DOHH2 (cell line): Measurements from ENCODE around the gene SMC5.

ENCODE experiments used
- H3F3A ChIP-seq: fragments of 200-600 bp; sonication (generic), shearing (Covaris generic); 2 replicates; pipeline ENCODE4 v1.6.0; 2016; ENCODE audit warnings: antibody characterized with exemption, mild to moderate bottlenecking; ENCODE audit not compliant: control insufficient read depth, insufficient read depth
- H3K27ac ChIP-seq: fragments of 200-600 bp; sonication (generic); 2 replicates; pipeline ENCODE4 v1.5.1; 2014; ENCODE audit warnings: low read depth, mild to moderate bottlenecking, low read length, moderate library complexity
- H3K27me3 ChIP-seq: fragments of 200-600 bp; sonication (generic); 2 replicates; pipeline ENCODE4 v1.6.1; 2014; ENCODE audit warnings: mild to moderate bottlenecking, low read length, mixed read lengths; ENCODE audit not compliant: control insufficient read depth
- H3K36me3 ChIP-seq: fragments of 200-600 bp; sonication (generic); 2 replicates; pipeline ENCODE4 v1.6.1; 2014; ENCODE audit warnings: mild to moderate bottlenecking, low read length, moderate library complexity, mixed read lengths; ENCODE audit not compliant: control insufficient read depth
- H3K4me1 ChIP-seq: fragments of 200-600 bp; sonication (generic); 2 replicates; pipeline ENCODE4 v1.6.1; 2014; ENCODE audit warnings: mild to moderate bottlenecking, low read length, mixed read lengths; ENCODE audit not compliant: control insufficient read depth
- H3K4me2 ChIP-seq: fragments of 200-600 bp; sonication (generic); 2 replicates; pipeline ENCODE4 v1.6.0; 2014; ENCODE audit warnings: mild to moderate bottlenecking, low read length, moderate library complexity
- H3K4me3 ChIP-seq: fragments of 200-600 bp; sonication (generic); 2 replicates; pipeline ENCODE4 v1.5.1; 2014; ENCODE audit warnings: mild to moderate bottlenecking, low read length, mixed read lengths
- H3K79me2 ChIP-seq: fragments of 200-600 bp; sonication (generic); 2 replicates; pipeline ENCODE4 v1.6.1; 2014; ENCODE audit warnings: mild to moderate bottlenecking, low read length, mixed read lengths; ENCODE audit not compliant: control insufficient read depth
- H3K9me2 ChIP-seq: fragments of 200-600 bp; sonication (generic); replicated peaks from 2 replicates; pipeline ENCODE4 v1.6.1; 2014; ENCODE audit warnings: mild to moderate bottlenecking, low read length, mixed read lengths; ENCODE audit not compliant: control insufficient read depth
- H3K9me3 ChIP-seq: fragments of 200-600 bp; sonication (generic); 2 replicates; pipeline ENCODE4 v1.6.1; 2014; ENCODE audit warnings: antibody characterized with exemption, low read length, mixed read lengths; ENCODE audit not compliant: control insufficient read depth, insufficient read depth
- H4K20me1 ChIP-seq: fragments of 200-600 bp; sonication (generic); 2 replicates; pipeline ENCODE4 v1.6.0; 2014; ENCODE audit warnings: low read depth, mild to moderate bottlenecking, antibody characterized with exemption, low read length, moderate library complexity; ENCODE audit not compliant: control insufficient read depth, insufficient read depth
- EZH2phosphoT487 ChIP-seq: fragments of 200-600 bp; sonication (generic); IDR thresholded peaks from 2 replicates; pipeline ENCODE4 v1.6.1; 2017; ENCODE audit warnings: borderline replicate concordance, mild to moderate bottlenecking, antibody characterized with exemption, low read length, moderate library complexity, mixed read lengths
- TF ChIP-seq, protein P1 (sequence below): fragments of 200-600 bp; sonication (generic); IDR thresholded peaks from one replicate; pipeline ENCODE4 v1.5.1; 2014; ENCODE audit warnings: antibody characterized with exemption, mild to moderate bottlenecking, low read depth, low read length; ENCODE audit not compliant: poor library complexity, severe bottlenecking

SMC5 gene

DNA sequence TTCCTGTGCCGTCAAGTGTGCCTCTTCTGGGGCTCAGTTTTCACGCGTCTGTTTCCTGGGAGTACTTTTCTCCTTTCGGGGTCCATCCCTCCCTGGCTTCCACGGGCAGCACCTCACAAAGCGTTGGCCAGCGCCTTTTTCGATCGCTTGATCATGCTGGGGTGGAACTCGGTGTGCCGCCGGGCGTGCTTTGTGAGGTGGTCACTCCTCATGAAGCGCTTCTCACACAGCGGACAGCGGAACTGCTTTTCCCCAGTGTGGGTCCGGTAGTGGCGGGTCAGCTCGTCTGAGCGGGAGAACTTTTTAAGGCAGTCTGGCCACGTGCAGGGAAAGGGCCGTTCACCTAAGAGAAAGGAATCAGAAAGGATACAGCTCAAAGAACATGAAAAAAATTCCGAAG lies 128.9 kb downstream of the SMC5 start:
- H3F3A ChIP-seq, result no peaks in the 10 kb centered on the region
- TF ChIP-seq, protein P1, sequence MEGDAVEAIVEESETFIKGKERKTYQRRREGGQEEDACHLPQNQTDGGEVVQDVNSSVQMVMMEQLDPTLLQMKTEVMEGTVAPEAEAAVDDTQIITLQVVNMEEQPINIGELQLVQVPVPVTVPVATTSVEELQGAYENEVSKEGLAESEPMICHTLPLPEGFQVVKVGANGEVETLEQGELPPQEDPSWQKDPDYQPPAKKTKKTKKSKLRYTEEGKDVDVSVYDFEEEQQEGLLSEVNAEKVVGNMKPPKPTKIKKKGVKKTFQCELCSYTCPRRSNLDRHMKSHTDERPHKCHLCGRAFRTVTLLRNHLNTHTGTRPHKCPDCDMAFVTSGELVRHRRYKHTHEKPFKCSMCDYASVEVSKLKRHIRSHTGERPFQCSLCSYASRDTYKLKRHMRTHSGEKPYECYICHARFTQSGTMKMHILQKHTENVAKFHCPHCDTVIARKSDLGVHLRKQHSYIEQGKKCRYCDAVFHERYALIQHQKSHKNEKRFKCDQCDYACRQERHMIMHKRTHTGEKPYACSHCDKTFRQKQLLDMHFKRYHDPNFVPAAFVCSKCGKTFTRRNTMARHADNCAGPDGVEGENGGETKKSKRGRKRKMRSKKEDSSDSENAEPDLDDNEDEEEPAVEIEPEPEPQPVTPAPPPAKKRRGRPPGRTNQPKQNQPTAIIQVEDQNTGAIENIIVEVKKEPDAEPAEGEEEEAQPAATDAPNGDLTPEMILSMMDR, result no peak
- TF ChIP-seq EZH2phosphoT487, result no peak
- H3K4me2 ChIP-seq, result no peak overlapping the region
- H3K9me2 ChIP-seq, result no peaks in the 10 kb centered on the region
- peaks cover 23% of the 10 kb centered on the region for H3K27me3 ChIP-seq
- H3K36me3 ChIP-seq, result no peaks in the 10 kb centered on the region
- H3K79me2 ChIP-seq, result no peaks in the 10 kb centered on the region
- H3K27ac ChIP-seq, result no peak overlapping the region
- H3K9me3 ChIP-seq, result no peaks in the 10 kb centered on the region
- H3K4me1 ChIP-seq, result no peaks in the 10 kb centered on the region
- no peak overlapping the region for H3K4me3 ChIP-seq
- H4K20me1 ChIP-seq, result no peaks in the 10 kb centered on the region

DNA sequence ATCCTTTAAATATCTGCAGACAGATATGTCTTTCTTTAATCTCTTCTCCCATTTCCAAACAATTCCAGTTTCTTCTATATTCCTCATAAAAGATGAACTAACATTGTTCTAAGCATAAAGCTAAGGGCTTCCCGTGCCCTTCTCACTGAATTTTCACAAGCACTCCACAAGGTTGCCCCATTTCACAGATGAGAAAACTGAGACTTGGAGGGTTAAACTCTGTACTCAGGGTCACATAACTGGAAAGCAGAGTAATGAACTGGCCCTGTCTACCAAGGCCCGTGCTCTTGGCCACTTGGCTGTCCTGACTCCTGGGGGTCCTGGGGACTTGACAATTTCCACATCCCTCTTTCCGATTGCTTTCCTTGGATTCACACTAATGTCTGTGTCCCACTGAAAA lies 130.4 kb downstream of the SMC5 start:
- H3K27ac ChIP-seq, result no peak overlapping the region
- H3K27me3 ChIP-seq, result peaks cover 14% of the 10 kb centered on the region
- no peaks in the 10 kb centered on the region for H3K79me2 ChIP-seq
- no peaks in the 10 kb centered on the region for H3K9me3 ChIP-seq
- no peaks in the 10 kb centered on the region for H3K36me3 ChIP-seq
- H3K4me1 ChIP-seq, result no peaks in the 10 kb centered on the region
- H3F3A ChIP-seq, result no peaks in the 10 kb centered on the region
- no peaks in the 10 kb centered on the region for H4K20me1 ChIP-seq
- no peaks in the 10 kb centered on the region for H3K9me2 ChIP-seq
- H3K4me3 ChIP-seq, result no peak overlapping the region
- no peak overlapping the region for H3K4me2 ChIP-seq
- TF ChIP-seq, protein P1, result no peak
- TF ChIP-seq EZH2phosphoT487, result no peak

DNA sequence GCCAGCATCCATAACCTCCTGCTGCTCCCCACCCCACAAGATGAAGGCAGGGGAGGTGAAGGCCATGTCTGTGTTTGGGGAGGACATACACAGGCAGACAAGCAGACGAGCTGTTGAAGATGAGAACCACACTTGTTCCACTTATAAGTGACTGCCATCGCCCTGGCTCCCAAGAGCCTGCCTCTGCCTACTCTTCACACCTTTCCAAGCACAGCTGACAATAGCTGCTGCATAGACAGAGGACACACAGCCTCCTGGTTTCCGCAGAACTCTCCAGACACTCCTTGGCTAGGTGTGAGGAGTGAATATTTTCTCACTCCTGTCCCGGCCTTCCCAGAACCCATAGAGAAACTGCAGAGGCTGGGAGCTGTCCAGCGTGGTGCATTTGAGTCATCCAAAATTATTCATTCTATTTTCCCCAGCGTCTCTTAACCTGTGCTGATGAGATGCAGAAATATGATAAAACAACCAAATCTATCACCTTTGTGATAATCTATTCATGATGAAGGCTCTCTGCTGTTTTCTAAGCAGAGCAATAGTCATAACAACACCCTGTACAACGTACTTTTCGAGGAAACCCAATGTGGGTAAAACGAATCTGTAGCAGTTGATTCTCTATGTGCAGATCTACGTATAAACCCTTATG lies 131.0 kb downstream of the SMC5 start:
- no peak for TF ChIP-seq EZH2phosphoT487
- TF ChIP-seq, protein P1, result no peak
- Histone ChIP-seq H3K79me2 (no peaks in the 10 kb centered on the region), H3K4me1 (no peaks in the 10 kb centered on the region), H3K27ac (no peak overlapping the region), H3K4me2 (no peak overlapping the region), H3K27me3 (peaks cover 10% of the 10 kb centered on the region), H3K9me2 (no peaks in the 10 kb centered on the region), H3K4me3 (no peak overlapping the region), H3K36me3 (no peaks in the 10 kb centered on the region), H3F3A (no peaks in the 10 kb centered on the region), H4K20me1 (no peaks in the 10 kb centered on the region), H3K9me3 (no peaks in the 10 kb centered on the region)

DNA sequence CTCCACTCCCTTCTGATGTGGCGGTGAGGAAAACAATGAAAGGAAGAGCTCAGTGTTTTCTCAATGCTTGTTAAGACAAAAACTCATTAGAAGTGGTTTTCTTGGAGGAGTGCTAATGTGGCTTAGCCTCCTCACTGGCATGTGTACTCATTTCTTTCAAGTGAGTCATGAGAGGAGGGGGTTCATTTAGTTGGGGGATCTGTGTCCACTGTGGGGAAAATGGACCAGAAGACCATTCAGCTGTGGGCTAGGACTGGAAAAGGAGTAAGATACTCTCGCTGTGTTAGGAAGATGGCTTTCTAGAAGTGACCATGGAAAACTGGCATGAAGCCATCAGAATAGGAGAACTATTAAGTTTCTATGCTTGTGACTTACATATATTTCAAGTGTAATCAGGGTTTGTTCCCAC lies 132.2 kb downstream of the SMC5 start:
- Histone ChIP-seq H3K79me2 (no peaks in the 10 kb centered on the region), H3K4me2 (no peak overlapping the region)

More for the DNA sequence above, 132.2 kb downstream of the SMC5 start:
- Histone ChIP-seq H3K27me3 (peaks cover 9% of the 10 kb centered on the region), H3K4me3 (no peak overlapping the region), H3K27ac (no peak overlapping the region), H3K4me1 (no peaks in the 10 kb centered on the region), H3F3A (no peaks in the 10 kb centered on the region), H4K20me1 (no peaks in the 10 kb centered on the region), H3K36me3 (no peaks in the 10 kb centered on the region), H3K9me2 (no peaks in the 10 kb centered on the region), H3K9me3 (no peaks in the 10 kb centered on the region)
- TF ChIP-seq EZH2phosphoT487, result no peak
- TF ChIP-seq, protein P1, result no peak
